HG03095 (cell line): ENCODE data around the gene STK17A.
A peak's percentile ranks its signal among the peaks of the same experiment; 100 is the strongest.
"Not testable (repeated sequence)": the region's sequence is repeated elsewhere in the genome, so short reads cannot be mapped to it uniquely, and the experiment has no call there.

ENCODE experiments used
- ATAC-seq: cut with Tn5 transposase; IDR thresholded peaks from one replicate; pipeline ENCODE4 v1.9.1; 2021; ENCODE audit warnings: moderate library complexity; ENCODE audit not compliant: unreplicated experiment

STK17A gene

GRCh38 chr7:43565786-43566185 is 17.1 kb upstream of the STK17A start:
- ATAC-seq = no peak

GRCh38 chr7:43568529-43568928 is 14.4 kb upstream of the STK17A start:
- ATAC-seq = no peak

- ATAC-seq = peak; percentile 60
Measured at GRCh38 chr7:43569424-43569823, 13.5 kb upstream of the STK17A start.

GRCh38 chr7:43570688-43571365 is 12.1 kb upstream of the STK17A start:
- ATAC-seq = peak; percentile 70

- no peak for ATAC-seq
Measured at GRCh38 chr7:43572516-43573049, 10.3 kb upstream of the STK17A start.

- ATAC-seq = not testable (repeated sequence)
Measured at GRCh38 chr7:43573832-43574231, 9.1 kb upstream of the STK17A start.

- no peak for ATAC-seq
Measured at GRCh38 chr7:43575506-43575905, 7.4 kb upstream of the STK17A start.

GRCh38 chr7:43576241-43576640 is 6.7 kb upstream of the STK17A start:
- ATAC-seq = no peak

GRCh38 chr7:43577485-43577951 is 5.4 kb upstream of the STK17A start:
- no peak for ATAC-seq

GRCh38 chr7:43583424-43584194 is 701 bp downstream of the STK17A start:
- ATAC-seq = peak; percentile 18

GRCh38 chr7:43584195-43584586 is 1.3 kb downstream of the STK17A start:
- no peak for ATAC-seq

GRCh38 chr7:43584733-43585132 is 1.8 kb downstream of the STK17A start:
- not testable (repeated sequence) for ATAC-seq

- ATAC-seq = no peak
Measured at GRCh38 chr7:43585562-43585961, 2.7 kb downstream of the STK17A start.

GRCh38 chr7:43586251-43586900 is 3.5 kb downstream of the STK17A start:
- ATAC-seq = no peak

- ATAC-seq = no peak
Measured at GRCh38 chr7:43588477-43589132, 5.7 kb downstream of the STK17A start.

GRCh38 chr7:43589133-43589478 is 6.2 kb downstream of the STK17A start:
- ATAC-seq = no peak

- no peak for ATAC-seq
Measured at GRCh38 chr7:43589728-43590127, 6.8 kb downstream of the STK17A start.

GRCh38 chr7:43590862-43591557 is 8.1 kb downstream of the STK17A start:
- peak; percentile 74 for ATAC-seq

GRCh38 chr7:43591558-43592180 is 8.8 kb downstream of the STK17A start:
- ATAC-seq = no peak

- ATAC-seq = no peak
Measured at GRCh38 chr7:43592326-43592725, 9.4 kb downstream of the STK17A start.
